Trophoblast cell (in vitro differentiated cells and primary cell): Measurements from ENCODE around the gene TBC1D22A.
"Not testable (repeated sequence)": the region's sequence is repeated elsewhere in the genome, so short reads cannot be mapped to it uniquely, and the experiment has no call there.

Experiments used
- DNase-seq, 2 donors: peaks; one replicate each; pipeline ENCODE4 v3.0.0-alpha.2; 2016
- H2AFZ ChIP-seq: 2 replicates; pipeline ENCODE4 v1.6.1; 2013; ENCODE audit warnings: low read length, moderate library complexity, mild to moderate bottlenecking; ENCODE audit not compliant: insufficient read depth, poor library complexity
- H2AK5ac ChIP-seq: 2 replicates; pipeline ENCODE4 v1.6.1; 2013; ENCODE audit warnings: mild to moderate bottlenecking, low read length
- H2BK120ac ChIP-seq: 2 replicates; pipeline ENCODE4 v1.6.1; 2013; ENCODE audit warnings: low read length, mild to moderate bottlenecking, moderate library complexity; ENCODE audit not compliant: insufficient read depth, poor library complexity
- H2BK12ac ChIP-seq: 2 replicates; pipeline ENCODE4 v1.6.1; 2013; ENCODE audit warnings: mild to moderate bottlenecking, low read length, moderate library complexity
- H2BK5ac ChIP-seq: 2 replicates; pipeline ENCODE4 v1.6.1; 2013; ENCODE audit warnings: low read length, low read depth, moderate library complexity, mild to moderate bottlenecking; ENCODE audit not compliant: poor library complexity
- H3K14ac ChIP-seq: 2 replicates; pipeline ENCODE4 v1.6.1; 2013; ENCODE audit warnings: mild to moderate bottlenecking, low read length
- H3K18ac ChIP-seq: 2 replicates; pipeline ENCODE4 v1.6.1; 2013; ENCODE audit warnings: mild to moderate bottlenecking, low read length
- H3K23ac ChIP-seq: 2 replicates; pipeline ENCODE4 v1.6.1; 2013; ENCODE audit warnings: low read length
- H3K27ac ChIP-seq: 2 replicates; pipeline ENCODE4 v1.5.1; 2013; ENCODE audit warnings: low read depth, mild to moderate bottlenecking, inconsistent platforms, low read length, moderate library complexity
- H3K27me3 ChIP-seq: 2 replicates; pipeline ENCODE4 v1.6.1; 2013; ENCODE audit warnings: inconsistent platforms, mild to moderate bottlenecking, low read length, moderate library complexity; ENCODE audit not compliant: insufficient read depth
- H3K36me3 ChIP-seq, 2 experiments: 1 replicate in 1 of 2; 2 replicates in 1 of 2; pipeline ENCODE4 v1.6.1; 2013; ENCODE audit warnings: low read length in 2 of 2, mild to moderate bottlenecking in 2 of 2, moderate library complexity in 1 of 2; ENCODE audit not compliant: insufficient read depth in 2 of 2, control insufficient read depth in 1 of 2
- H3K4ac ChIP-seq: 2 replicates; pipeline ENCODE4 v1.6.1; 2013; ENCODE audit warnings: low read depth, mild to moderate bottlenecking, low read length, moderate library complexity
- H3K4me1 ChIP-seq, 2 experiments: 1 replicate in 1 of 2; 2 replicates in 1 of 2; pipeline ENCODE4 v1.6.1; 2013; ENCODE audit warnings: low read length in 2 of 2, mild to moderate bottlenecking in 2 of 2, moderate library complexity in 1 of 2; ENCODE audit not compliant: insufficient read depth in 2 of 2, control insufficient read depth in 1 of 2
- H3K4me2 ChIP-seq: 2 replicates; pipeline ENCODE4 v1.6.1; 2013; ENCODE audit warnings: inconsistent platforms, mild to moderate bottlenecking, low read length, moderate library complexity
- H3K4me3 ChIP-seq: 2 replicates; pipeline ENCODE4 v1.5.1; 2013; ENCODE audit warnings: mild to moderate bottlenecking, low read depth, low read length, inconsistent platforms
- H3K79me1 ChIP-seq: one replicate; pipeline ENCODE4 v1.6.1; 2013; ENCODE audit warnings: low read length
- H3K79me2 ChIP-seq: 2 replicates; pipeline ENCODE4 v1.6.1; 2013; ENCODE audit warnings: low read length, mild to moderate bottlenecking; ENCODE audit not compliant: control insufficient read depth, insufficient read depth, poor library complexity
- H3K9ac ChIP-seq: 2 replicates; pipeline ENCODE4 v1.6.1; 2013; ENCODE audit warnings: mild to moderate bottlenecking, low read length
- H3K9me3 ChIP-seq: 2 replicates; pipeline ENCODE4 v1.6.1; 2013; ENCODE audit warnings: low read depth, mild to moderate bottlenecking, control low read depth, inconsistent platforms, low read length; ENCODE audit not compliant: insufficient read depth
- H4K12ac ChIP-seq: 2 replicates; pipeline ENCODE4 v1.6.1; 2013; ENCODE audit warnings: low read depth, mild to moderate bottlenecking, low read length, moderate library complexity
- H4K8ac ChIP-seq: 2 replicates; pipeline ENCODE4 v1.6.1; 2013; ENCODE audit warnings: low read depth, mild to moderate bottlenecking, low read length, moderate library complexity
- H4K91ac ChIP-seq: one replicate; pipeline ENCODE4 v1.6.1; 2013; ENCODE audit warnings: low read depth, mild to moderate bottlenecking, low read length, moderate library complexity
- WGBS: extraction: QIAGEN DNeasy Blood & Tissue Kit; methylation state at CpG from one replicate; pipeline ENCODE4 v1.1.7; 2013; ENCODE audit warnings: missing lambda C conversion rate; ENCODE audit not compliant: insufficient read length, insufficient coverage; ENCODE audit errors: extremely low coverage; 5-methylcytosine and 5-hydroxymethylcytosine counted together

The TBC1D22A gene

DNA sequence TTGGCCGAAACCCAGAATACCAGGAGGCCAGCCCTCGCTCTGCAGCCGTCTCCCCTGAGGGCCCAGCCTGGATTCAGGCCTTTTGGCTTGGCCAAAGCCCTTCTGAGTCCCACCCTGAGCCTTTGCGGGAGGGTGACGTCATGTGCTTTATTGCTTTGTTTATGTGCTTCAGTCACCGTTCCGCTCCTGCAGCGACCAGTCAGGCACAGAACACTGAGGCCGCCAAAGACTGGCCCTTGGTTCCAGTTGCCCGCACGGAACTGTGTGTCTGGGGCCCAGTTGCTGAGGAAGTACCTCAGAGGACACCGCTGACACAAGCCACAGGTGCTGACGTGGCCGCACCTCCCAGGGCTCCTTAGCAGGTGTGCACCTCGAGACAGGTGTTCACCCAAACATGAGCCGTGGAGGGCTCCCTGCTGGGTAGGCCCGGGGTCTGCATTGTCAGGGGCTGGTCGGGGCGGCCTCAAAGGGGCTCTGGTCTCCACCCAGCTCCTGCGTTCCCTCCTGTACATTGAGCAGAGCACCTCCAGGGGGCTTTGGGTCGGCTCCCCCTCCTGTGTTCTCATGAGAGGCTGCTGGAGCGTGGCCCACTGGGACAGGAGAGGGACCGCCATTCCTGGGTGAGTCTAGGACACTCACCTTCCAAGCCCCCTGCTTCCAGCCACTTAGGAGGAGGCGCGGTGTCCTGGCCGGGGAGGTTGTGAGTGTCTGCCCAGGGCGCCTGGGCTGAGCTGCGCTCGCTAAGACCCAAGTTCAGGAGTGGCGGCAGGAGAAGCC is 376.8 kb downstream of the TBC1D22A start:
- Histone ChIP-seq H3K9me3 (no peaks in the 10 kb centered on the region), H3K4me1 (no peaks in the 10 kb centered on the region), H4K91ac (no peak overlapping the region), H4K12ac (no peak overlapping the region), H2AFZ (no peak overlapping the region), H3K27me3 (no peaks in the 10 kb centered on the region), H3K27ac (no peak overlapping the region), H2AK5ac (no peak overlapping the region), H3K4ac (no peak overlapping the region), H2BK5ac (no peak overlapping the region), H3K23ac (no peak overlapping the region), H3K4me2 (no peak overlapping the region), H2BK120ac (no peak overlapping the region), H3K79me1 (no peaks in the 10 kb centered on the region), H3K18ac (no peak overlapping the region), H3K36me3 (no peaks in the 10 kb centered on the region), H3K79me2 (no peaks in the 10 kb centered on the region), H3K9ac (no peak overlapping the region), H3K4me3 (no peak overlapping the region), H3K14ac (no peak overlapping the region), H2BK12ac (no peak overlapping the region), H4K8ac (no peak overlapping the region)
- no peak for DNase-seq
- WGBS, result no CpG with 5 or more reads among the region's 30 CpGs

DNA sequence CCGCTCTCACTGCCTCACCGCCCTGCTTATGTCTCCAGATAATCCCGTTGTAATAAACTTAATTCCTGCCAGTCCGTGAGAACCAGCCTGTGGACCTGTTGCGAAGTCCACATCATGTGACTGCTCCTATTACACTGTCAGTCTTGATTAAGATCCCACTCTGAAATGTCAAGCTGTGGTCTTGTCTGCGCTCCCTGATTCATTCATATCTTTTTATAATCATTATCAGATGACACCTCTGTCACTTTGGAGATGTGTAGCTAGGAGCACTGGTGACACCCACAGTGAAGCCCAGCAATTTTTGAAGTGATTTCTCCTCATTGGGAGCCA is 377.3 kb downstream of the TBC1D22A start:
- H2BK5ac ChIP-seq, result no peak overlapping the region
- no peaks in the 10 kb centered on the region for H3K4me1 ChIP-seq
- H2BK120ac ChIP-seq, result no peak overlapping the region
- no peak overlapping the region for H3K4ac ChIP-seq
- no peaks in the 10 kb centered on the region for H3K36me3 ChIP-seq
- H4K12ac ChIP-seq, result no peak overlapping the region
- H2AK5ac ChIP-seq, result no peak overlapping the region
- no peak overlapping the region for H3K14ac ChIP-seq
- no peak overlapping the region for H2AFZ ChIP-seq
- H3K4me2 ChIP-seq, result no peak overlapping the region
- H4K91ac ChIP-seq, result no peak overlapping the region
- WGBS, result no CpG with 5 or more reads among the region's 6 CpGs
- H3K4me3 ChIP-seq, result no peak overlapping the region
- H4K8ac ChIP-seq, result no peak overlapping the region
- no peaks in the 10 kb centered on the region for H3K27me3 ChIP-seq
- H3K9me3 ChIP-seq, result no peaks in the 10 kb centered on the region
- no peak overlapping the region for H3K18ac ChIP-seq
- DNase-seq, result no peak
- H3K79me2 ChIP-seq, result no peaks in the 10 kb centered on the region
- H3K79me1 ChIP-seq, result no peaks in the 10 kb centered on the region
- no peak overlapping the region for H3K27ac ChIP-seq
- H3K23ac ChIP-seq, result no peak overlapping the region
- H3K9ac ChIP-seq, result no peak overlapping the region
- H2BK12ac ChIP-seq, result no peak overlapping the region

DNA sequence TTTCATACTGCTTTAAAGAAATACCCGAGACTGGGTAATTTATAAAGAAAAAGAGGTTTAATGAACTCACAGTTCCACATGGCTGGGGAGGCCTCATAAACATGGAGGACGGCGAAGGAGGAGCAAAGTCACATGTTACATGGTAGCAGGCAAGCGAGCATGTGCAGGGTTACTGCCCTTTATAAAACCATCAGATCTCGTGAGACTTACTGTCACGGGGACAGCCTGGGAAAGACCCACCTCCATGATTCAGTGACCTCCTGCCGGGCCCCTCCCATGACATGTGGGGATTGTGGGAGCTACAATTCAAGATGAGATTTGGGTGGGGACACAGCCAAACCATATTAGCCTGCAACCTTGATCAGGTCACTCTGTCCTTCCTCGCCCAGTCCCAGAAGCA is 378.5 kb downstream of the TBC1D22A start:
- H3K27ac ChIP-seq, H3K36me3 ChIP-seq, H2BK12ac ChIP-seq, H2AFZ ChIP-seq, H2AK5ac ChIP-seq, H3K4me3 ChIP-seq, H3K18ac ChIP-seq, H3K23ac ChIP-seq, H4K91ac ChIP-seq, H3K14ac ChIP-seq, H4K12ac ChIP-seq, H3K27me3 ChIP-seq, H3K9ac ChIP-seq, H3K4me1 ChIP-seq, H3K79me2 ChIP-seq, H3K9me3 ChIP-seq, DNase-seq, H3K79me1 ChIP-seq, H2BK120ac ChIP-seq, H3K4ac ChIP-seq, H4K8ac ChIP-seq, H2BK5ac ChIP-seq, H3K4me2 ChIP-seq: not testable (repeated sequence)
- no CpG with 5 or more reads among the region's 8 CpGs for WGBS

DNA sequence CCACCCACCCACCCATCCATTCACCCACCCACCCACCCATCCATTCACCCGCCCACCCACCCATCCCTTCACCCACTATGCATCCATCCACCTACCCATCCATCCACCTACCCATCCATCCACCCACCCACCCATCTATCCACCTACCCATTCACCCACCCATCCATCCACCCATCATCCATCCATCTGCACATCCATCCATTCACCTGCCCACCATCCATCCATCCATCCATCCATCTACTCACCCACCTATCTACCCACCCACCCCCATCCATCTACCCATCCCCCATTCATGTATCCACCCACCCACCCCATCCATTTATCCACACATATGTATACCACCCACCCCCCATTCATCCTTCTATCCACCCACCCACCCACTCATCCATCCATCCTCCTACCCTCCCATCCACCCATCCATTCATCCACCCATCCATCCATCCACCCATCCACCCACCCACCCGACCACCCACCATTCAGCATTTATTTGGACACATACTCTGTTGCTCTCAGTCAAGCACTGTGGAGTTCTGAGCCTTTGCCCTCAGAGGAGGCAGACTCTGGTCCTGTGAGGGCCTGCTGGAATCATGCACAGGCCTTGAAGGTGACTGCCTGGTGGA is 380.1 kb downstream of the TBC1D22A start:
- no peaks in the 10 kb centered on the region for H3K79me1 ChIP-seq
- no peak overlapping the region for H3K4me3 ChIP-seq
- no peak overlapping the region for H3K4ac ChIP-seq
- no peak overlapping the region for H2AFZ ChIP-seq
- 80% methylated on average over 1 of the region's 2 CpGs for WGBS
- no peaks in the 10 kb centered on the region for H3K9me3 ChIP-seq
- H3K27ac ChIP-seq, result no peak overlapping the region
- no peak overlapping the region for H2BK12ac ChIP-seq
- H3K14ac ChIP-seq, result no peak overlapping the region
- no peak overlapping the region for H3K9ac ChIP-seq
- no peak overlapping the region for H2BK5ac ChIP-seq
- no peaks in the 10 kb centered on the region for H3K27me3 ChIP-seq
- no peak overlapping the region for H4K91ac ChIP-seq
- no peak for DNase-seq
- no peak overlapping the region for H4K8ac ChIP-seq
- H3K23ac ChIP-seq, result no peak overlapping the region
- no peak overlapping the region for H3K4me2 ChIP-seq
- H3K18ac ChIP-seq, result no peak overlapping the region
- H4K12ac ChIP-seq, result no peak overlapping the region
- H3K79me2 ChIP-seq, result no peaks in the 10 kb centered on the region
- H2AK5ac ChIP-seq, result no peak overlapping the region
- H3K36me3 ChIP-seq, result no peaks in the 10 kb centered on the region
- H3K4me1 ChIP-seq, result no peaks in the 10 kb centered on the region
- H2BK120ac ChIP-seq, result no peak overlapping the region
